AG09309 (cell line): Measurements from ENCODE around the gene ZNF708.
"Not testable (repeated sequence)": the region's sequence is repeated elsewhere in the genome, so short reads cannot be mapped to it uniquely, and the experiment has no call there.

Experiments used
- DNase-seq: peaks from one replicate; pipeline ENCODE4 v3.0.0-alpha.2; 2010; ENCODE audit warnings: low read depth
- H3K4me3 ChIP-seq: 2 replicates; pipeline ENCODE4 v1.5.1; 2011; ENCODE audit warnings: mild to moderate bottlenecking, low read depth, low read length, moderate library complexity; ENCODE audit not compliant: control insufficient read depth
- CTCF ChIP-seq: IDR thresholded peaks from 2 replicates; pipeline ENCODE4 v1.5.1; 2011; ENCODE audit warnings: mild to moderate bottlenecking, low read depth, low read length, inconsistent platforms; ENCODE audit not compliant: insufficient read depth, control insufficient read depth; ENCODE audit errors: missing control alignments

The ZNF708 gene

GRCh38 chr19:21308773-21309172, 20.4 kb downstream of the ZNF708 start:
- no peak for DNase-seq
- no peak for TF ChIP-seq CTCF

GRCh38 chr19:21306881-21307479, 22.2 kb downstream of the ZNF708 start:
- DNase-seq: not testable (repeated sequence)

More at GRCh38 chr19:21308773-21309172, 20.4 kb downstream of the ZNF708 start:
- no peak overlapping the region for H3K4me3 ChIP-seq

GRCh38 chr19:21293768-21294167, 35.4 kb downstream of the ZNF708 start:
- DNase-seq, H3K4me3 ChIP-seq: not testable (repeated sequence)

More at GRCh38 chr19:21306881-21307479, 22.2 kb downstream of the ZNF708 start:
- not testable (repeated sequence) for H3K4me3 ChIP-seq

- TF ChIP-seq CTCF: no peak
- DNase-seq: no peak
- no peak overlapping the region for H3K4me3 ChIP-seq
Observed at GRCh38 chr19:21269813-21270212, 59.4 kb downstream of the ZNF708 start.

- no peak overlapping the region for H3K4me3 ChIP-seq
- no peak for DNase-seq
- no peak for TF ChIP-seq CTCF
Observed at GRCh38 chr19:21264891-21265290, 64.3 kb downstream of the ZNF708 start.

- H3K4me3 ChIP-seq: no peak overlapping the region
- no peak for TF ChIP-seq CTCF
- DNase-seq: no peak
Observed at GRCh38 chr19:21264416-21264815, 64.8 kb downstream of the ZNF708 start.

GRCh38 chr19:21260848-21261381, 68.3 kb downstream of the ZNF708 start:
- DNase-seq: not testable (repeated sequence)

GRCh38 chr19:21260164-21260847, 68.9 kb downstream of the ZNF708 start:
- no peak for TF ChIP-seq CTCF
- no peak for DNase-seq
- no peak overlapping the region for H3K4me3 ChIP-seq

More at GRCh38 chr19:21260848-21261381, 68.3 kb downstream of the ZNF708 start:
- not testable (repeated sequence) for H3K4me3 ChIP-seq

GRCh38 chr19:21259421-21260124, 69.6 kb downstream of the ZNF708 start:
- not testable (repeated sequence) for H3K4me3 ChIP-seq, DNase-seq
